ENCODE measurements around the gene HLA-DMA.

DNA sequence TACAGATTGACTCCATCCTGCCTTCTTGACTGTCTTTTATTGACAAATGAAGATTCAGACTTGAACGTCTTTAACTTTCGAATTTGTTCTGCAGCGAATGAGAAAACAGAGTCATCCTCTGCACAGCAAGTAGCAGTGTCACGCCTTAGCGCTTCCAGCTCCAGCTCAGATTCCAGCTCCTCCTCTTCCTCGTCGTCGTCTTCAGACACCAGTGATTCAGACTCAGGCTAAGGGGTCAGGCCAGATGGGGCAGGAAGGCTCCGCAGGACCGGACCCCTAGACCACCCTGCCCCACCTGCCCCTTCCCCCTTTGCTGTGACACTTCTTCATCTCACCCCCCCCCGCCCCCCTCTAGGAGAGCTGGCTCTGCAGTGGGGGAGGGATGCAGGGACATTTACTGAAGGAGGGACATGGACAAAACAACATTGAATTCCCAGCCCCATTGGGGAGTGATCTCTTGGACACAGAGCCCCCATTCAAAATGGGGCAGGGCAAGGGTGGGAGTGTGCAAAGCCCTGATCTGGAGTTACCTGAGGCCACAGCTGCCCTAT is 27.7 kb upstream of the HLA-DMA start:
- TF ChIP-seq CTCF (IDR thresholded peaks at IDR 0.05; ENCODE audit: insufficient read depth, low read depth, low read length) (no peak), EZH2 (IDR thresholded peaks at IDR 0.05; ENCODE audit: insufficient read depth, low read length) (no peak)

Measured in astrocyte (in vitro differentiated cells and primary cell).